Fibroblast of skin of right biceps (primary cell): ENCODE data around the gene TMOD3.
"Not testable (repeated sequence)": the region's sequence is repeated elsewhere in the genome, so short reads cannot be mapped to it uniquely, and the experiment has no call there.

Experiments
- DNase-seq: peaks from one replicate; pipeline ENCODE4 v3.0.0-alpha.2; 2013

TMOD3 gene

DNA sequence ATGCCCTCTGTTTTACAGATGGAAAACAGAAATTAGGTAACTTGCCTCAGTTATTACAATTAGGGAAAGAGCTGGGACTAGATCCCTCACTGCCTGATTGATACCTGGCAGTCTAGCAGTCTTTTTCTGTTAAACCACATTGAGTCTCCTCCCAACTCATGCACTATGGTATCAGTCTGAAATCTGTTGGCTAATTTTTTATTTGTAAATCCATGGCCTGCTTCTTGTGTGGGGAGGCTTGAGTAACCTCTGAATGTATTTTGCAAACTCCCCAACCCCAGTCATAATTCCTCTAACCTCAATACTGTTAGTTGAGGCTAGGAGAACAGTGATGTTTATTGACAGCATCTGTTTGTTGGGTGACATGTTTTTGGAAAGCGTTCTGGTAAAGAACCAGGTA, 35.9 kb downstream of the TMOD3 start:
- DNase-seq = no peak

DNA sequence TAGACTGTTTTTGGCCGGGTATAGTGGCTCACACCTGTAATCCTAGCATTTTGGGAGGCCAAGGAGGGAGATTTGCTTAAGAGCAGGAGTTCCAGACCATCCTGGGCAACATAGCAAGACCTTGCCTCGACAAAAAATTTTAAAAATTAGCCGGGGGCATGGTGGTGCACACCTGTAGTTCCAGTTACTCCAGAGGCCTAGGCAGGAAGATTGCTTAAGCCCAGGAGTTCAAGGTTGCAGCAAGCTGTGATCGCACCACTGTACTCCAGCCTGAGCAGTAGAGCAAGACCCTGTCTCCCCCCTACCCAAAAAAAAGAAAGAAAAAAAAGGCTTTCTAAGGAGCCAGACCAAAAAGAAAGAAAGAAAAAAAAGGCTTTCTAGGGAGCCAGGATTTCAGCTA, 36.7 kb downstream of the TMOD3 start:
- no peak for DNase-seq

DNA sequence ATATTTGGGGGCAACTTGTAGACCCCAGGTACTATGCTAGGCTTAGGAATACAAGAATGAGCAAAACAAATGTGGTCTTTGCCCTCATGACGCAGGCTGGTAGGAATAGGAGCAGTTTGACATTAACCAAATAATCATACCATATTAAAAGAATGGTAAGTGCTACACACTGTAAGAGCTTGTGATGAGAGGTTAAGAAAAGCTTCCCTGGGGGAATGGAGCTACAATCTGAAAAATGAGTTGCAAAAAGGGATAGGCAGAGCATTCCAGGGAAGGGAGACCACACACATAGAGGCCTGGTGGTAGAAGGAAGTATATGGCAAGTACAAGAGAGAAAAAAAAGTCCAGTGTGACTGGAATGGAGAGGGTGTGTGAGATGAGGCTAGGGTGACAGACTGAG, 37.3 kb downstream of the TMOD3 start:
- DNase-seq = peak; percentile 70

DNA sequence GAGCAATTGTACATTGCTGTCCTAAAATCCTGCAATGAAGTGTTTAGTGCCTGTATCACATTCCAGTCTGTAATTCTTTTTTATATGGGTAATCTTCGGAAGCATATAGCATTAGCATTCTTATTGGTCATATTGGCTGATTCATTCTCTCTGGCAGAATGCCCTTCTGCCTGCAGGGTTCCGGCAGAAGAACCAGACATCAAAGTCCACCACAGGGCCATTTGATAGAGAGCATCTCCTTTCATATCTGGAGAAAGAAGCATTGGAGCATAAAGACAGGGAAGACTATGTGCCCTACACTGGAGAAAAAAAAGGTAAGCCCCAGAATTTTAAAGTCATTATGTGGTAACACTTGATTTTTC, 39.6 kb downstream of the TMOD3 start:
- DNase-seq = peak; percentile 91

DNA sequence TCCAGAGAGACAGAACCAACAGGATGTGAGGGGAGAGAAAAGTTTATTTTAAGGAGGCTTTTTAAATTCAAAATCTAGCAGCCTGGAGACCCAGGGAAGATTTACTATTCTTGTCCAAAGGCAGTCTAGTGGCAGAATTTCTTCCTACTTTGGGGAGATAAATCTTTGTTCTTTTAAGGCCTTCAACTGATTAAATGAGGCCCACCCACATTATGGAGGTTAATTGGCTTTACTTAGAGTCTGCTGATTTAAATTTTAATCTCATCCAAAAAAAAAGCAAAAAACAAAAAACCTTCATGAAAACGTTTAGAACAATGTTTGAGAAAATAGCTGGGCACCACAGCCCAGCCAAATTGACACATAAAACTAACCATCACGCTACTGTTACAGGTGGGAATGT, 41.3 kb downstream of the TMOD3 start:
- DNase-seq = no peak

DNA sequence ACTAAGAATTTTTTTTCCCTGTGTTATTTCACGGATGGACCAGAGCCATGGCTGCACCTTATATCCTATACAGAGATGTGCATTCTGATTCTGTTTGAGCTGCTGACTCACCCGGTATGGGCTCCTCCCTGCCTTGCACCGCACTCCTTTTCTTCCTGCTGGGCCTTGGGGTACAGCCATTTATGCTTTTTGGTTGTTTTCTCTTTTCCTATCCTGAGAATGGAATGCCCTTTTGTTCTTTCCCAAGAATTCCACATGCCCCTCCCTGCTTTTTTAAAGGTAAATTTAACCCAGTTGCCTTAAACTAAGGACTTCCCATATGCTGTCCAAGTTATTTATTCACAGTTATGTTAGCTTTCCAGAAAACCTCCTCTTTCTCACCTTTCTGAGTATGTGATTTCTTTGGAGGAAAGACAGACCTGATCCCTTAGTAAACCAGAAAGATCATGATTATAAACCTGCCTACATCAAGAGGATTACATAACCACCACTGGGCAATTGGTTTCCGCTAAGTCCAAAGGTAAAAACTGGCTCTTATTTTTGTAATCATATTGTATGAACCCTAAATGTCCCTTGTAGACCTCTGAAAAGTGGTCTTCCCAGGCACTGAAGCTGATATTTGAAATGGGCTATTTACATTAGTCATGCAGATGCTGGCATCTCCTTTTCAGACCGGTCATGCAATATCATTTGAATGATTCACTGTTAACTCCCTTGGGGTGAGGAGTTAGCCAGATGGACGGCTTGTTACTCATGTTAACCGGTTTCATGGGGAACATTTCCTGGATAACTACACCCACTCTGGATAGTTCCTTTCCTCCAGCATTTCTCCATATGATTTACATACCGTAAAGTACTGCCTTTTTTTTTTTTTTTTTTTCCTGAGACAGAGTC, 45.5 kb downstream of the TMOD3 start:
- peak; percentile 99 for DNase-seq

DNA sequence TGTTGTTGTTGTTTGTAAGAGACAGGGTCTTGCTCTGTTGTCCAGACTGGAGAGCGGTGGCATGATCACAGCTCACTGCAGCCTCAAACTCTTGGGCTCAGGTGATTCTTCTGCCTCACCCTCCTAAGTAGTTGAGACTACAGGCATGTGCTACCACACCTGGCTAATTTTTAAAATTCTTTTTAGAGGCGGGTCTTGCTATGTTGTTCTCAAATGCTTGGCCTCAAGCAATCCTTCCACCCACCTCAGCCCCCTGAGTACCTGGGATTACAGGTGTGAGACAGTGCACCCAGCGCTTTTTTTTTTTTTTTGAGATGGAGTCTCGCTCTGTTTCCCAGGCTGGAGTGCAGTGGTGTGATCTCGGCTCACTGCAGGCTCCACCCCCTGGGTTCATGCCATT, 46.7 kb downstream of the TMOD3 start:
- DNase-seq = no peak

DNA sequence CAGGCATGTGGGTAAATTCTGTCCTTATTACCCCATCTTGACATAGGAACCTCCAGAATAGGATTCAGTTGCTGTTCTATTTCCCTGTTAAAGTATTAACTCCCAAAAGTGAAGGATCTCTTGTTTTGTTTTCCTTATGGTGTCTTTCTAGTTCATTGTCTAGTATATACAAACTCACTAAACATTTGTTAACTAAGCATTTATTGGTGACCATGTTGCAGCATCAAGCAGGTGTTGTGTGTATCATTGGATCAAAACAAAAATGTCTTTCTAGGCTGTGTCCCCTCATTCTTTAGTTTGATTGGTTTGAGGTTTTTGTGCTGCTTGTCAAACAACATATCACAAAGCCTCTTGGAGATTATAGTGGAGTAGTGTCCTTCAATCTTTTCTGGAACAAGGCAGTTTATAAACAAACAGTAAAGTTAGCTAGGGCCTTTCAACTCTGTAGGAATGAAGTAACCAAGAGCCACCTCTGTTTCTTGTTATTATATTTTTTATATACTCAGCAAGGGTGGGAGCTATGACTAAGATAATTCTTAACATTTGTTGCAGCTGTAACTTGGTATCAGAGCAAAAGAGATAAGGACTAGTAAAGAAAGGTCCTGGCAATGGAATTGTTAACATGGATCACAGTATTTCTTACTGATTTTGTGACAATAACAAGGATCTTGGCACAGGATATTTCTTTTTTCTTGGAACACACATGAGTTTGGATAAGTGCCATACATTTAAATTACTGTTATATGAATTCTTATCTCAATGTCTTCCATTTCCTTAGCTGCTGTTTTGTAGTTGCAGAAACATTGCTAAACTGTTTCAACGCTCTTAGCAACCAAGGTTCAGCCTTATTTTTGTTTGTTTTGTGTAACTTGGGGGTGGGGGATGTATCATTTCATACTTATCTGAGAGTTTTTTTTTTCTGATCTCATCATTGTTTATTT, 49.3 kb downstream of the TMOD3 start:
- peak; percentile 62 for DNase-seq

DNA sequence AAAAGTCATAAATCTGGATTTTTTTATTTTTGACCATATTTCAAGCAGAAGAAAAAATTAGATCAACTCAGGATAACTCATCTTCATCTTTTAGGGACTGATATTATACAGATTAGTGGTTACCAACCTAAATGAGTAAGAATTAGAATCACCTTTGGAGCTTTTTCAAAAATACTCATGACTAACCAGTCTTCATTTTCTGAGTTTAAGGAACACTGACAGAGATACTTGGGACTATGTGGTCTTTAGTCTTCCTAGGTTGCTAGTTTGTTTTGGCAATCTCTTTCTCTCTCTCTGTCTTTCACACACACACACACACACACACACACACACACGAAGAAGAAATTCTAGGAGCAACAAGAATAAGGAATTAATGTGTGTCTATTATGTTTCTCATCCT, 50.1 kb downstream of the TMOD3 start:
- DNase-seq = peak; percentile 81

DNA sequence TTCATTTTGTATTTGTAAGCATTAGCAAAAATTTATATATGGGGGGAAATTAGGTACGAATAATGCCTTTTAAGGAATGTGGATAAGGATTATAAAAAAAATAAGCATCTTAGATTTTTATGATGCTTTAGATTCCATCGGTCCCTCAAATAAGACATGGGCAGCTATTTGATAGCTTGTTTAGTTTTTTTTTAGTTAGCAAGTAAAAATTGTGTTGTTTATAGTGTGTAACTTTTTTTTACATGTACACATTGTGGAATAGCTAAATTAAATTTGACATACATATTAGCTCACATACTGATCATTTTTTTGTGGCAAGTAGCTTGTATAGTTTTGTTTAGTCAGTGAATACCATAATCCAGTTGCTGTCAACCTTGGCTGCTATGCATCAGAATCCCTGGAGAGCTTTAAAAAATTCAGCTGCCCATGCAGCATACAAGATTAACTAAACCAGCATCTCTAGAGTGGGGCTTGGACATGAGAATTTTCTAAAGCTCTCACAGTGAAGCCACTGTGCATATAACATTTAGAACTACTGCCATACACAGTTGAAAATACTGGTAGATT, 53.9 kb downstream of the TMOD3 start:
- DNase-seq = peak; percentile 88

DNA sequence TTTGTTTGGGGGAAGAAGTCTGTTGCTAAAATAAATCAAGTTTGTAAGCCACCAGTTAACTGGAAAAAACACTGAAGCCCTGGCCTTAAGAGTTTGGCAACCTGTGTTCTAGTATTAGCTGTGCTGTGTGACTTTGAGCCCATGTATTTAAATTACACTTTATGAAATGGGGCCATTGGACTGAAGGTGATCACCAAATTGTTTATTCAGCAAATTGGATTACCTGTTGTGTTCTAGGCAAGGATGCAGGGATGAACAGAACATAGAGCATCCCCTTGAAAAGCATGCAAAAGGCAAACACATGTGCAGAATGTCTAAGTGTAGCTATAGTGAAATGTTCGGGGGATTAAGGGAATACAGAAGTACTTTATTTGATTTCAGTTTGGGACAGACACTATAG, 54.6 kb downstream of the TMOD3 start:
- no peak for DNase-seq

DNA sequence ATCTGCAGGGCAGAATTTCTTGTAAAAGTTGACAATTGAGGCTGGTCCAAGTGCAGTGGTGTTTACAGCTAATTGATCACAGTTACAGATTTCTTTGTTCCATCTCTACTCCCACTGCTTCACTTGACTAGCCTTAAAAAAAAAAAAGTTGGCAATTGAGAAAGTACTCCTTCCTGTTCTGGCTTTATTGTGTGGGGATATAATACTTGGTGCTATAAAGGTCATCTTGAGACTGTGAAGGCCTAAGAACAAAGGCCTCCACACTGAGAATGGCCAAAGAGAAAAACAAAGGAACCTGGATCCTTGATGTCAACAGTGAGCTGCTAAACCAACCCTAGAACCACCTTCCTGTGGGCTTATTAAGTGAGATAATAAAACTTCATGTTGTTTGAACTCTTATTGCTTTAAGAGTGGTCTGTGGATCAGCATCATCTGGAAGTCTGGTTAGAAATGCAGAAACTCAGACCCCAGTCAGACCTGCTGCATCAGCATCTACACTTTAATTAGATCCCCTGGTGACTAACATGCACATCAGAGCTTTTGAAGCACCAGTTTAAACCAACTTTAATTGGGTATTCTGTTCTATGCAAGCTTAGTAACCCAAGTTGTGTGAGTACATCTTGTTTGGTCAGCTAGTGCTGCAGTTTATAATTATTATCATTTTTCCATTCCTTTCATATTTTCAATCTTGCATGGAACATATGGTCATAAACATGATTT, 55.2 kb downstream of the TMOD3 start:
- peak; percentile 64 for DNase-seq

DNA sequence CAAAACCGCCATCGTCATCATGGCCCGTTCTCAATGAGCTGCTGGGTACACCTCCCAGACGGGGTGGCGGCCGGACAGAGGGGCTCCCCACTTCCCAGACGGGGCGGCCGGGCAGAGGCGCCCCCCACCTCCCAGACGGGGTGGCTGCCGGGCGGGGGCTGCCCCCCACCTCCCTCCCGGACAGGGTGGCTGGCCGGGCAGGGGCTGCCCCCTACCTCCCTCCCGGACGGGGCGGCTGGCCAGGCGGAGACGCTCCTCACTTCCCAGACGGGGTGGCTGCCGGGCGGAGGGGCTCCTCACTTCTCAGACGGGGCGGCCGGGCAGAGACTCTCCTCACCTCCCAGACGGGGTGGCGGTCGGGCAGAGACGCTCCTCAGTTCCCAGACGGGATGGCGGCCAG, 56.3 kb downstream of the TMOD3 start:
- not testable (repeated sequence) for DNase-seq

DNA sequence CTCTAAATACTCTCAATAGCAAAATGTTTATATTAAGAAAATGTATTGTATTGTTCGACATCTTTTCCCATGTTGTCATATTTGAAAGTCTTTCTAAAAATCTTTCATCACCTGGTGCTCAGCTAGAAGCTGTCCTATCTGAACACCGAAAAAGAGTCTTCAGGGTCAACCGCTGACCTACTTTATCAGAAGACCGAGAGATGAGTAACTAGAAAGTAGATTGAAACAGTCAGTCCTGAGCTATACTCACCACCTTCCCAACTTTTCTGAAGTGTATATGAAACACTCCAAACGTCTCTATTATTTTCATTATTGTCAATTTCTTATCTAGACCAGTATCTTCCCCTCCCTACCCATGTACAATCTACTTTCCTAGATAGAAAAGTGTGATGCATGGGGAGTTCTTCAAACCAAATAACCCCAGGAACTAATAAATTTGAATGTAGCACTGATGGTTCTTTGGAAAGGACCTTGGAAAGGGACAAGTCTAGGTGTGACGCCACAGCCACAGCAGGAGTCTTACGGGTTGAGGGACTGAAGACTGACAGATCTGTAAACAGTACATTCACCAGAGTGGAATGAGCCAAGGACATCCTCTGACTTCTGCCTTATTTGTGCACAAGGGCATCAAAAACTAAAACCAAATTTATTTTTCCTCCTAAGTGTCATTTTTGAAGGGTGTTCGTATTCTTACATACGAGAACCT, 58.6 kb downstream of the TMOD3 start:
- no peak for DNase-seq

DNA sequence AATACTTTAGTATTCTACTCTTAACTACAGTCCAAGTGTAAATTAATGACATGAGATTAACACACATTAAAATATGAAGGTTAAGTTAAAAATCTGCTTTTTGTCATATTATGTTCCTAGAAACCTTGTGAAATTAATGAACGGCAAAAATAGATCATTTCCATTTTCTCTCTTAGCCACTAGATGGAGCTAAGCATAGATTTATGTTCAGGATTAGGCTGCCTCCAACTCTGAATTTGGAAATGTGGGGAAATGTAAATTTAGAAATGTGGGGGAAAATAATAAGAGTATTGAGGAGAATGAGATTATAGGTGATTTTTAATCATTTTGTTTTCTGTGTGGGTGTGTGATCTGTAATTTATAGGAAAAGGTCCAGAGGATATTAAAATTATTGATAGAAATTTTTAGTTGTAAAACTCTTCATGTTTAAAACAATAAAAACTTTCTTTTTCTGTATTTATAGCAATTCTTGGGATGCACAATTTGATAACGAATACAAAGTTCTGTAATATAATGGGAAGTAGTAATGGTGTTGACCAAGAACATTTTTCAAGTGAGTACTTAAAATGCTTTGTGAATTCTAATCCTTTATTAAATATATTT, 59.2 kb downstream of the TMOD3 start:
- DNase-seq = no peak

DNA sequence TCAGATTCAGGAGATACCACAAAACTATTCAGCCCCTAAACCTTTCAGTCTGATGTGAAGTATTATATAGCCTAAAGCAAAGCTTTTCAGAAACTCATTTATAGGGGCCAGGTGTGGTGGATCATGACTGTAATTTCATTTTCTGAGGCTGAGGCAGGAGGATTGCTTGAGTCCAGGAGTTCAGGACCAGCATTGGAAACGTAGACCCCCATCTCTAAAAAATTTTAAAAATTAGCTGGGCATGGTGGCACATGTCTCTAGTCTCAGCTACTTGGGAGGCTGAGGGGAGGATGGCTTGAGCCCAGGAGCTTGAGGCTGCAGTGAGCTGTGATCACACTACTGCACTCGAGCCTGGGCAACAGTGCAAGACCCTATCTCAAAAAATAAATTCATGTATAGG, 60.0 kb downstream of the TMOD3 start:
- DNase-seq = no peak

DNA sequence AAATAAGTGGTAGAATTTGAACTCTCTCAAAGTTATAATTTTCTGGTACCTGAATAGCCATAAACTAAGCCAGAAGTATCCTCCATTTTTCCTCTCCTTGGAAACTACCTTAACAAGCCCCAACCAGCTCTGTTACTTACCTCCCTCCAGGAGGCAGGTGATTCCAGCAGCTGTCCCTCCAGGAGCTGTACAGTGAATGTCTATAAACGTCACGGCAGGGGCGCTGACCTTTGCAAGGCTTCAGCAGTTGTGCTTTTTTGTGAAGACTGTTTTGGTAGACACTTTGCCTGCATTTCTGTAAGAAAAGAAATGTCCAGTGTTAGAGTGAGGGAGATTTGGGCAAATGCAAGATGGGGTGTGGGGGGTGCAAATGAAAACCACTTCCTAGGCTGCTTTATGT, 75.0 kb downstream of the TMOD3 start:
- no peak for DNase-seq

DNA sequence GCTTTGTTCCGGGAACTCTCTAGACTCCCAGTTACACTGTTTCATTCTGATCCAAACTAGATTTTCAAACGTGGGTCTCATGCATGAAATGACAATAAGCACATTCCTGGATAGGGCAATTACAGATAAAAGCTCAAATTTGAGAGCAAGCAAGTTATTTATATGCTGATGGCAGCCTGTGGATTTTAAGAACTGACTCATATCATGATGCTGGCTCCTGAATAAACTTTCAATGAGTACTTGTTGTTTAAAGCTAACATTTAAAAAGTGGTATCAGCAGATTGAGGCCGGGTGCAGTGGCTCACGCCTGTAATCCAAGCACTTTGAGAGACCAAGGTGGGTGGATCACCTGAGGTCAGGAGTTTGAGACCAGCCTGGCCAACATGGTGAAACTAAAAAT, 75.5 kb downstream of the TMOD3 start:
- no peak for DNase-seq

DNA sequence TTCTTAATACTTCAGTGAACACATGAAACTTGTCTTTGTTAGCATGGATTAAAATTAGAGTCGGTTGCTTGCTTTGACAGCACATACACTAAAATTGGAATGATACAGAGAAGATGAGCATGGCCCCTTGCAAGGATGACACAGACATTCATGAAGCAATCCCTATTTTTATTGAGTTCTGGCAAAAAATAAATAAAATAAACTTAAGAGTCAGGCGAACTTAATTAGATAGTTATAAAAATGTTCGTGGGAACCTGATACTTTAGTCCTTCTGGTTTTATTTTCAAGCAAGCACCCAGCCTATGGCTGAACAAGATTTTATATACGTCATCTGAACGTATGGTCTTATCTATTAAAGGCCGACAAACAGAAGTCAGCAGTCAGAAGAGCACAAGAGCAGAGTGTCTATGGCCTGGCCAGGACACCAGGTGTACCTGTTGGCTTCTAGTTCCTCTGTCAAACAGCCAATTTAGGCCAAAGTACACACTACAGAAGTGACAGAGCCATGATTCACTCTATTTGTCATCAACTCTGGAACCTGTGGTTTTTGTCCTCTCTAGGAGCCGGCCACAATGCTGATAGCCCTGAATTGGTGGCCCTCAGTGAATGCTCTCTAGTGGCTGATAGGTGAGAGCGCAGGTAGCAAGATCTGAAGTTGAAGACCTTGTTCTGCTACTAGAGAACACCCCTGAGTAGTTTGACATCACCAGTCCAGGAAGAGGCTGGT, 77.8 kb downstream of the TMOD3 start:
- DNase-seq = peak; percentile 19

DNA sequence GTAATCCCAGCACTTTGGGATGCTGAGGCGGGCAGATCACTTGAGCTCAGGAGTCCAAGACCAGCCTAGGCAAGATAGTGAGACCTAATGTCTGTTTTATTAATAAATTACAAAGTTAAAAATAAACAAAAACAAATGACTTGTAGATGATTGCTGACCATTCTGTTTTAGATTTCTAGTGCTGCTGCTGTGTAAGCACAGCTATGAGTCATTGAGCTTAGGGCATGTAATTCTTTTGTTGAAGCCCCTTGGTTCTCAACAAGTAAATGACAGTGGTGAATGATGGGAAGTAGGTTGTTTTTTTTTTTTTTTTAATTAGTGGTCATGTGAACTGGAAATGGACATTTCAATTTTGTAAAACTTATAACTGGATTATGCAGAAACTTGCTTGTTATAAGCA, 78.9 kb downstream of the TMOD3 start:
- DNase-seq = no peak

DNA sequence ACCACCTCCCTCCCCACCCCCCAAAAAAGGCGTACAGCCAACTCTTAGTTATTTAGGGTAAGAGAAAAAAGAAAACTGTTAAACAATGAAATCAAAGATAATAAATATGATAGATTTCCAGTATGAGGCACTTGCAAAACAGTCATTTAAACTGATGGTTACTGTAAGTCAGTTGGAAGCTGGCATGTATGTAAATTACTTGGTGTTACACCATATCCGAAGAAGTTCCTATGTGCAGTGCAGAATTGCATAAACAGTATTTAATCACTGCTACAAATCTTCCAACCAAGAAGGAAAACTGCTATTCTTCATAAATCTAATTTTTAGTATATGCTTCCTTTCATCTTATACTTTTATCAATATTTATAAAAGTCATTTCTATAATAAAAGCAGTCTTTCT, 80.1 kb downstream of the TMOD3 start:
- DNase-seq = no peak
